ENCODE data around the gene PIP5K1B. TPM values are rescaled to one million over a fixed set of nuclear protein-coding genes. Genes with fewer than 3 reads are reported as not detected.

PIP5K1B gene
- total RNA-seq, 3 donors from 2014 or later = 60.0 to 122 (median 73.3) TPM

- no peak for TF ChIP-seq CTCF (IDR thresholded peaks at IDR 0.05)
- no peaks in the 10 kb centered on the region for H3K4me1 ChIP-seq (ENCODE audit: low read depth)
- no peaks in the 10 kb centered on the region for H3K9me3 ChIP-seq
- no peaks in the 10 kb centered on the region for H3K36me3 ChIP-seq (ENCODE audit: low read depth)
- no peak overlapping the region for H3K4me3 ChIP-seq
- DNase-seq (no peak), ATAC-seq (no peak)
- intact Hi-C loops (cut with DNase I, micrococcal nuclease) = no loop called here
These were observed 245.6 kb downstream of the PIP5K1B start for GRCh38 chr9:68950689-68951088.

GRCh38 chr9:68951879-68952659 is 247.0 kb downstream of the PIP5K1B start:
- no peaks in the 10 kb centered on the region for H3K9me3 ChIP-seq
- TF ChIP-seq CTCF (IDR thresholded peaks at IDR 0.05) = no peak
- DNase-seq = no peak
- ATAC-seq = peak; percentile 48
- H3K4me1 ChIP-seq (ENCODE audit: low read depth) = no peaks in the 10 kb centered on the region
- no peaks in the 10 kb centered on the region for H3K36me3 ChIP-seq (ENCODE audit: low read depth)
- H3K4me3 ChIP-seq = no peak overlapping the region
- intact Hi-C loops (cut with DNase I, micrococcal nuclease) = no loop called here

- ATAC-seq (no peak), DNase-seq (no peak)
- TF ChIP-seq CTCF (IDR thresholded peaks at IDR 0.05) = no peak
- H3K4me3 ChIP-seq = no peak overlapping the region
- intact Hi-C loops (cut with DNase I, micrococcal nuclease) = no loop called here
- H3K36me3 ChIP-seq (ENCODE audit: low read depth) = no peaks in the 10 kb centered on the region
- H3K9me3 ChIP-seq = no peaks in the 10 kb centered on the region
- H3K4me1 ChIP-seq (ENCODE audit: low read depth) = no peaks in the 10 kb centered on the region
These were observed 248.7 kb downstream of the PIP5K1B start for GRCh38 chr9:68953771-68954170.

- no peak for ATAC-seq
- H3K4me3 ChIP-seq = no peak overlapping the region
- no peak for TF ChIP-seq CTCF (IDR thresholded peaks at IDR 0.05)
- H3K9me3 ChIP-seq = no peaks in the 10 kb centered on the region
- no peaks in the 10 kb centered on the region for H3K4me1 ChIP-seq (ENCODE audit: low read depth)
- intact Hi-C loops (cut with DNase I, micrococcal nuclease) = no loop called here
- DNase-seq = no peak
- no peaks in the 10 kb centered on the region for H3K36me3 ChIP-seq (ENCODE audit: low read depth)
These were observed 250.3 kb downstream of the PIP5K1B start for GRCh38 chr9:68955330-68955729.

- H3K4me1 ChIP-seq (ENCODE audit: low read depth) = peaks cover 5% of the 10 kb centered on the region
- no peaks in the 10 kb centered on the region for H3K9me3 ChIP-seq
- DNase-seq = no peak
- no peak for TF ChIP-seq CTCF (IDR thresholded peaks at IDR 0.05)
- H3K4me3 ChIP-seq = no peak overlapping the region
- no peaks in the 10 kb centered on the region for H3K36me3 ChIP-seq (ENCODE audit: low read depth)
- intact Hi-C loops (cut with DNase I, micrococcal nuclease) = no loop called here
- no peak for ATAC-seq
These were observed 252.4 kb downstream of the PIP5K1B start for GRCh38 chr9:68957479-68957878.
